Esophagus muscularis mucosa (tissue), 4 donors: ENCODE results near the gene RAPH1. TPM values are rescaled to one million over a fixed set of nuclear protein-coding genes. Genes with fewer than 3 reads are reported as not detected.

Experiments used
- DNase-seq: peaks from one replicate; pipeline ENCODE4 v3.0.0-alpha.2; 2017; ENCODE audit errors: extremely low spot score
- H3K27ac ChIP-seq, 4 donors: fragments of 200-600 bp; sonication (generic); replicated peaks in 1 of 4; 1 replicate in 3 of 4; 2 replicates in 1 of 4; pipeline ENCODE4 v1.5.1; 2016 to 2019; ENCODE audit warnings: mild to moderate bottlenecking in 1 of 4
- H3K27me3 ChIP-seq, 4 donors: fragments of 200-600 bp; sonication (generic); one replicate each; pipeline versions ENCODE4 v1.5.1 to v1.6.0; 2016 to 2019
- H3K36me3 ChIP-seq, 4 donors: fragments of 200-600 bp; sonication (generic); one replicate each; pipeline ENCODE4 v1.5.1; 2016 to 2019
- H3K4me1 ChIP-seq, 4 donors: fragments of 200-600 bp; sonication (generic); one replicate each; pipeline ENCODE4 v1.5.1; 2016 to 2019
- H3K4me3 ChIP-seq, 4 donors: fragments of 200-600 bp; sonication (generic); 1 replicate in 2 of 4; 2 replicates in 2 of 4; pipeline ENCODE4 v1.5.1; 2016 to 2019; ENCODE audit warnings: mild to moderate bottlenecking in 4 of 4, moderate library complexity in 1 of 4
- H3K9me3 ChIP-seq, 4 donors: fragments of 200-600 bp; sonication (generic); 1 replicate in 3 of 4; 2 replicates in 1 of 4; pipeline ENCODE4 v1.5.1; 2016 to 2019
- EP300 ChIP-seq: sonication (generic); formaldehyde crosslinking; IDR thresholded peaks from one replicate; pipeline ENCODE4 v1.6.1; 2017; ENCODE audit warnings: antibody characterized with exemption
- POLR2A ChIP-seq: fragments of 450-650 bp; IDR thresholded peaks from one replicate; pipeline ENCODE4 v1.6.1; 2017; ENCODE audit warnings: antibody characterized with exemption, moderate library complexity, mild to moderate bottlenecking, low read depth
- POLR2AphosphoS5 ChIP-seq, 2 donors: sonication (generic); formaldehyde crosslinking; IDR thresholded peaks; one replicate each; pipeline ENCODE4 v1.6.1; 2017; ENCODE audit warnings: antibody characterized with exemption in 2 of 2
- WGBS: methylation state at CpG from one replicate; pipeline ENCODE4 v1.1.5; 2018; 5-methylcytosine and 5-hydroxymethylcytosine counted together
- intact Hi-C: fragments of 100-400 bp; cut with DNase I; formaldehyde crosslinking; loops from one replicate; pipeline ENCODE4 v1.15.1; 2023
- total RNA-seq, 4 donors: library from RNA; depleted of rRNA; stranded (reverse); fragments of >200 nt; gene quantifications; one replicate each; pipeline versions ENCODE4 v1.1.0 to v1.2.1, GENCODE V29; 2016
- TF ChIP-seq, protein P1 (sequence below), 3 experiments: fragments of 200-600 bp in 2 of 3; fragments of 450-650 bp in 1 of 3; sonication (generic) in 2 of 3; IDR thresholded peaks; one replicate each; pipeline ENCODE4 v1.5.1; 2017 to 2019; ENCODE audit warnings: antibody characterized with exemption in 3 of 3, mild to moderate bottlenecking in 2 of 3, moderate library complexity in 1 of 3

The RAPH1 gene
- total RNA-seq, 4 donors from 2014 or later, result 15.4 to 20.4 (median 18.2) TPM

DNA sequence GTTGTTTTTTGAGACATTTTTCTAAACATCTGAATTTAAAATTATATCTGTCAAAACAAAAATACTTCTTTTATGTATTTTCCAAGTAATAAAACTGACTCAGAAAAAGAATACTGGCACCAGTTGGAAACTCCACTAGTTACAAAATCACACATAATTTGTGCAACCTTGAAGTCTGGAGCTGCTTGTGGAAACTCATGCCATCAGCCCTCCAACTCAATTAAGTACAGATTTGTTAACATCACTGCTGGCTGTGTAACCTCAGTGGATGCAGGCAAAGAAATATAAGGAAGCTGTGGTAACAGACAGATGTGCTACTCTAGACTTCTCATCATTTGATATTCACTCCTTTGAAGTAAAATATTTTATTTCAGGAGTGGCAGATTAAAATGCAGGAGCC is 30.0 kb upstream of the RAPH1 start:
- no peak for TF ChIP-seq POLR2A
- H3K4me1 ChIP-seq, result peaks cover 11 to 13% (median 12%) of the 10 kb centered on the region in 4 donors
- no peak overlapping the region for H3K27ac ChIP-seq
- DNase-seq, result no peak
- H3K9me3 ChIP-seq, result no peaks in the 10 kb centered on the region
- intact Hi-C loops, result no loop called here
- H3K27me3 ChIP-seq, result no peaks in the 10 kb centered on the region
- H3K4me3 ChIP-seq, result no peak overlapping the region
- H3K36me3 ChIP-seq, result no peaks in the 10 kb centered on the region

DNA sequence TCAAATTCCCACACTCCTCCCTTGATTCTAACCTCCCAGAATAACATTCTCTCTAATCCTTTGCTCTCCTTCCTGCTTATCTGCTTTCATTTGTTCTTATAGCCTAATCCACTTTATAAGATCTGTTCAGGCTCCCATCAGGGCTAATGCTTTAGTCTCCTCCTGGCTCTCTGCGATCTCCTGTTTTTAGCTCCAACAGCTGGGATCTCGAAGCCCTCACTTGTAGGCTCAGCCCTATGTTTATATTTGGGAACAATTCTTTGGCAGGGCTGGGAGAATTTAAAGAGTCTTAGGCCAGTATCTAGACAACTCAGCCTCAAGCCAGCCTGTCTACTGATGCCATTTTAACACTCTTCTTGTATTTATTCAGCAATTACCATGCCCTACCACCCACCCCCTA is 27.2 kb upstream of the RAPH1 start:
- Histone ChIP-seq H3K9me3 (no peaks in the 10 kb centered on the region), H3K4me1 (peaks cover 11 to 13% (median 12%) of the 10 kb centered on the region in 4 donors), H3K4me3 (no peak overlapping the region), H3K27ac (peak overlapping the region in 2 of 4 donors; percentile 32 to 36), H3K36me3 (no peaks in the 10 kb centered on the region), H3K27me3 (no peaks in the 10 kb centered on the region)
- 50% methylated on average over 2 of the region's 2 CpGs for WGBS
- TF ChIP-seq, protein P1, sequence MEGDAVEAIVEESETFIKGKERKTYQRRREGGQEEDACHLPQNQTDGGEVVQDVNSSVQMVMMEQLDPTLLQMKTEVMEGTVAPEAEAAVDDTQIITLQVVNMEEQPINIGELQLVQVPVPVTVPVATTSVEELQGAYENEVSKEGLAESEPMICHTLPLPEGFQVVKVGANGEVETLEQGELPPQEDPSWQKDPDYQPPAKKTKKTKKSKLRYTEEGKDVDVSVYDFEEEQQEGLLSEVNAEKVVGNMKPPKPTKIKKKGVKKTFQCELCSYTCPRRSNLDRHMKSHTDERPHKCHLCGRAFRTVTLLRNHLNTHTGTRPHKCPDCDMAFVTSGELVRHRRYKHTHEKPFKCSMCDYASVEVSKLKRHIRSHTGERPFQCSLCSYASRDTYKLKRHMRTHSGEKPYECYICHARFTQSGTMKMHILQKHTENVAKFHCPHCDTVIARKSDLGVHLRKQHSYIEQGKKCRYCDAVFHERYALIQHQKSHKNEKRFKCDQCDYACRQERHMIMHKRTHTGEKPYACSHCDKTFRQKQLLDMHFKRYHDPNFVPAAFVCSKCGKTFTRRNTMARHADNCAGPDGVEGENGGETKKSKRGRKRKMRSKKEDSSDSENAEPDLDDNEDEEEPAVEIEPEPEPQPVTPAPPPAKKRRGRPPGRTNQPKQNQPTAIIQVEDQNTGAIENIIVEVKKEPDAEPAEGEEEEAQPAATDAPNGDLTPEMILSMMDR (IDR thresholded peaks at IDR 0.05), result no peak
- TF ChIP-seq POLR2AphosphoS5 (IDR thresholded peaks at IDR 0.05), result no peak
- no peak for TF ChIP-seq EP300
- TF ChIP-seq POLR2A, result no peak
- DNase-seq, result no peak
- intact Hi-C loops, result no loop called here

DNA sequence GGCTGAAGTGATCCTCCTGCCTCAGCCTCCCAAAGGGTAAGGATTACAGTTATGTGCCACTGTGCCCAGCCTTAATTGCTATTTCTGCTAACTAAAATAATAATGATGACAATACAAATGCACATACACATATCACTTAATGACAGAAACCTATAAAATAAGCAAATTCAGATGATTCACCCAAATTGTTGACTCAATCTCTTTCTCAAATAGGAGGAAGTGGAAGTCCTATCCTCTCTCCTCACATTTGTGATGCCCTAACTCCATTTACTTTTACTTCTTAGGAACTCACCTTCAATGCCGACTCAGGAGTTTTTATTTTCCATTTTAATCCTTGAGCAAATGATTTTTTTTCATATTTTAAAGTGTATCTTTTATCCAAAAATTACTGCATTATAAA is 24.5 kb upstream of the RAPH1 start:
- Histone ChIP-seq H3K36me3 (no peaks in the 10 kb centered on the region), H3K27ac (no peak overlapping the region), H3K4me3 (no peak overlapping the region), H3K4me1 (peaks cover 11 to 13% (median 12%) of the 10 kb centered on the region in 4 donors), H3K9me3 (no peaks in the 10 kb centered on the region), H3K27me3 (no peaks in the 10 kb centered on the region)
- no peak for DNase-seq
- 0% methylated on average over 1 of the region's 1 CpG for WGBS
- TF ChIP-seq POLR2A, result no peak
- no peak for TF ChIP-seq EP300
- no peak for TF ChIP-seq POLR2AphosphoS5 (IDR thresholded peaks at IDR 0.05)
- TF ChIP-seq, protein P1 (IDR thresholded peaks at IDR 0.05), result no peak
- intact Hi-C loops, result no loop called here

DNA sequence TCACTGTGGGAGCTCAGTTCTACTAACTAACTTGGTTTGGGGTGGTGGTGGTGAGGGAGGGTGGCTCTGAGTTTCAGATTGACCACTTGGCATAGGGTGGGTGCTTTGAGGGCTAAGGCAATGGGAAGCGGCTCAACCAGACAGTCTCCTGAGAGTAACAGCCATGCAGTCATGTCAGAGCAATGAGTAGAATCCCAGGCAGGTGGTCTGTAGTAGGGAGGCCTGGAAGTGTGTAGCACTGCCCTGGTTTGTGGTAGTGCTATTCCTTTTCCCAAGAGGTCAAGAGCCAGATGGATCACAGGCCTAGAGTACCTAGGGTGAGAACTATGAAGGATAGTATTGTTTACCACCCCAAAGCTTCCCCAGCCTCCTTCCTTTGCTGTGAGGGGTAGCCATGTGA is 18.7 kb upstream of the RAPH1 start:
- H3K36me3 ChIP-seq, result no peaks in the 10 kb centered on the region
- no peak for DNase-seq
- TF ChIP-seq POLR2A (no peak), EP300 (no peak), POLR2AphosphoS5 (IDR thresholded peaks at IDR 0.05) (no peak)
- TF ChIP-seq, protein P1 (IDR thresholded peaks at IDR 0.05), result no peak
- 100% methylated on average over 1 of the region's 1 CpG for WGBS
- H3K4me3 ChIP-seq, result no peak overlapping the region
- intact Hi-C loops, result no loop called here
- no peaks in the 10 kb centered on the region for H3K27me3 ChIP-seq
- no peaks in the 10 kb centered on the region for H3K9me3 ChIP-seq
- H3K4me1 ChIP-seq, result no peaks in the 10 kb centered on the region
- H3K27ac ChIP-seq, result no peak overlapping the region

DNA sequence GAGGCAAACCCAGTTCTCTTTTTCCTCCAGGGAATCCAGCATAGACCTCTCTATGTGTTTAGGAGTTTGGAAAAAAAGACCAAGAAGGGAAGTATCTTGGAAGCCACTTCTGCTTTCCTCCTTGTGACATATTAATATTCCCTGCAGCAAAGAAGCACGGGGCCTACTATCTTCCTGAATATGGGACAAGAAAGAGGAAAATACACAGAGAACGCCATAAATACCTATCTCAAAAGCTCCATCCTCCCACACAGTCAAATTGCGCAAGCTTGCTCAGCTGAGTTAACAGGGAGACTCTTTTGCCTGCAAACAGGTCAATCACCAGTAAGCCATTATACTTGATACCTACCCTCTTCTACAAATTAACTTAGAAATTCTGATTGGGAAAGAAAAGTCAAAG is 16.7 kb upstream of the RAPH1 start:
- Histone ChIP-seq H3K27me3 (no peaks in the 10 kb centered on the region), H3K36me3 (no peaks in the 10 kb centered on the region), H3K4me1 (no peaks in the 10 kb centered on the region), H3K9me3 (no peaks in the 10 kb centered on the region), H3K27ac (no peak overlapping the region), H3K4me3 (no peak overlapping the region)
- intact Hi-C loops, result no loop called here
- WGBS, result 85% methylated on average over 3 of the region's 3 CpGs
- no peak for TF ChIP-seq EP300
- TF ChIP-seq, protein P1 (IDR thresholded peaks at IDR 0.05), result no peak
- TF ChIP-seq POLR2A, result no peak
- TF ChIP-seq POLR2AphosphoS5 (IDR thresholded peaks at IDR 0.05), result no peak
- DNase-seq, result no peak
